Activated CD8-positive, alpha-beta memory T cell treated with anti-CD3 and anti-CD28 coated beads, Interleukin-2, amount 50 U/mL, for 1 hour (primary cell): ENCODE results near the gene LRCH1.

ENCODE experiments used
- DNase-seq: peaks from one replicate; pipeline ENCODE4 v3.0.0-alpha.2; 2020; ENCODE audit errors: extremely low read depth

The LRCH1 gene

GRCh38 chr13:46614582-46614981 lies 61.6 kb downstream of the LRCH1 start:
- no peak for DNase-seq

DNA sequence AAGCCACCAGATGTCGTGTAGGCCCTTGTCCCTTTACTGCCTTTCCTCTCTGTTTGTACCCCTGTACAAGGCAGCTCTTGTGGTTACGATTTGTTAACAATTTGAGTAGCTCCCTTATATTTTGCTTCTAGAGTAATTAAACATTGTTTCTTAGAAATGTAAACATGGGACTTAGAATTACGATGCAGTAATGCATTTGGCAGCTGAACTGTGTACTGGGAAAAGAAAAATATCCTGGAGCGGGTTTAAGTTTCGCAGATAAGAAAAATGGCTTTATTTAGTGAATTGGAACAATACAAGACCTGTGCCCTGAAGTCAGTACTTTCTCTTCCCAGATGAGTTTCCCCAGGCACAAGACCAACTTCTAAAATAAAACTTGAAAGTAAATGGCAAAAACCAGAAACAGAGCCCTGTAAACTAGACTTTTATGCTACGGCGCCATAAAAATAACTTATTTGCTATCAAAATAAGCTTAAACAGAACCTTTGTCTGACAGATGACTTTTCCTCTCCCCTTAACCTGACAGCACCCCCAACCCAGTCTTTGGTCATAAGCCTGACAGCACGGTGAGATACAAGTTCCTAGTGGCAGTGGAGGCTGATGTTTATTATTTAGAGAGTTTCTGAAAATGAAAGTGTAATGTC lies 63.0 kb downstream of the LRCH1 start:
- DNase-seq: no peak

- DNase-seq: no peak
These were observed 64.3 kb downstream of the LRCH1 start for GRCh38 chr13:46617229-46617721.

- DNase-seq: no peak
These were observed 64.9 kb downstream of the LRCH1 start for GRCh38 chr13:46617885-46618284.

DNA sequence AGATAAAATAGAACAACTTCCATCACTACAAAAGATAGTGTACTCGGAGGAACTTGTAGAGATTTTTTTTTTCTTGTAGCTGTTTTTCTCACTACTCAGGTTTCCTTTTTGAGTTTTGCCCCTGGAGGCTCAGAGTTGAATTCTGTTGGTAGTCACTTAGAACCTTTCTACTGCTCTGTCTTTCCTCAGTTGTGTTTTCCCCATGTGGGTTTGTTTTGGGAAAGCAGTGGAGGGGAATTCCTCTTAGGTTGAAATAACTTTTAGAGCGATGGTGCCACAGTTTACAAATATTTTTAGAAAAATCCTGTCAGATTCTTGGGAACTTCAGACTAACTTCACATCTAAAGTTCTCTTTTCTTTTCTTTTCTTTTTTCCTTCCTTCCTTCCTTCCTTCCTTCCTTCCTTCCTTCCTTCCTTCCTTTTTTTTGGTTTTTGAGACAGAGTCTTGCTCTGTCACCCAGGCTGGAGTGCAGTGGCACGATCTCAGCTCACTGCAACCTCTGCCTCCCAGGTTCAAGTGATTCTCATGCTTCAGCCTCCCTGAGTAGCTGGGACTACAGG lies 65.8 kb downstream of the LRCH1 start:
- no peak for DNase-seq

GRCh38 chr13:46620029-46620428 lies 67.1 kb downstream of the LRCH1 start:
- DNase-seq: no peak

- no peak for DNase-seq
These were observed 67.5 kb downstream of the LRCH1 start for GRCh38 chr13:46620471-46620870.

- DNase-seq: no peak
These were observed 68.2 kb downstream of the LRCH1 start for GRCh38 chr13:46621133-46621532.

DNA sequence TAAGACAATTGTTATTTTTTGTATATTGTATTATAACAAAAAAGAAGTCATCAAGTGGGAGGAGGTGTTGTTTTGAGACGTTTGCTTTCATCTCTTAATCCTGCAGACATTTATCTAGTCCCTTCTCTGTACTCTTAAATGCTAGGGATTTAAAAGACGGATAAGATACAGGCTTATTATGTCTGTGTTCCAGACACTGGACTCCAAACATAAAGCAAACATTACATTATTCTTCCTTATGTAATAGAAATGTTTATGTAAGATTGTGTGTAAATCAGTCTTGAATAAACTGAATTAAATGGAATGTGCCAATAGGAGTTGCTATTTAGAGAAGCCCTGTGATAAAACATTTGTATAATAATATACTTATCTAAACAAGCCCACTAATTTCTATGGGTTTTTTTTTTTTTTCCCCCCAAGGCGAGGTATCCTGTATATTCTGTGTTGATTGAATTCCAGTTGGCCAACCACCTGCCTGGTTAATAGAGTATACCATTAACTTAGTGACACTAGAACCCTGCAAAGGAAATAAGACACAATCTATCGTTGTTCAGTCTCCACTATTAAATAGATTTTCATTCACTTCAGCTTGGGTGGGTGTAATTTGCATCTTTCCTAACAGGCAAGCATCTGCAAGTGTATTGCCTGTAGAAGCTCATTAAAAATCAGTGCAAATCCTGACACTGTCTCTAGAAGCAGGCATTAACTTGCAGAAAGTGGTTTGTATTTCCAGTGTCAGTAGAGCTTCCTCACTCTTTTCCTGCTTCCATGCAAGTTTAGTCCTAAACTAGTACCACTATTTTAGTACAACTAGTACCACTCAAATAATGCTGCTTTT lies 69.0 kb downstream of the LRCH1 start:
- no peak for DNase-seq

DNA sequence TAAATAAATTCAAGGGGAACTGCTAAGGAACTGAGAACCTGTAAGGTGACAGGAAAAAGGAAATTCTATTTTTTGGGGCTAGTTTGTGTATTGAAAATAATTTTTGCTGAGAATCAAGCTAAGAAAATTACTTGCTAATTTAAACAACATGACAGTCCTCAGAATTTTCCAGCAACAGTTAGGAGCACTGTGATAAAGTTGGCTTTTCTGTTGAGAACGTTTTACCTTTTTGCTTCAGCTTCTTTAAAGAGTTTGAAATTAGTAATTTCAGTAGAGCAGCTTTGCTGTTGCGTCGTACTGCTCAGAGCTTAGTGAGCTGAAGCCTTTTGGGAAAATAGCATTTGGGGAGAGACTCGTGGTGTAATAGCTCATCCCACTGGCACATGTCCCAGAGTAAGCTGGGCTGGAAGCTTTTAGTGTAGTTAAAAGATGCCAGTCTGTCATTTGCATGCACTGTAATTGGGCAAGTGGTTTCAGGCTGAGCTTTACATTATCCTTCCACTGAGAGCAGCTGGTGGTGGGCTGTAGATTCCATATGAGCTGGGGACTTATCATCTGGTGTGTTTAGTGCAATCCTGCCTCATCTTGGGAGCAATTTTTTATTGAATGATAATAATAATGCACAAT lies 69.8 kb downstream of the LRCH1 start:
- no peak for DNase-seq

DNA sequence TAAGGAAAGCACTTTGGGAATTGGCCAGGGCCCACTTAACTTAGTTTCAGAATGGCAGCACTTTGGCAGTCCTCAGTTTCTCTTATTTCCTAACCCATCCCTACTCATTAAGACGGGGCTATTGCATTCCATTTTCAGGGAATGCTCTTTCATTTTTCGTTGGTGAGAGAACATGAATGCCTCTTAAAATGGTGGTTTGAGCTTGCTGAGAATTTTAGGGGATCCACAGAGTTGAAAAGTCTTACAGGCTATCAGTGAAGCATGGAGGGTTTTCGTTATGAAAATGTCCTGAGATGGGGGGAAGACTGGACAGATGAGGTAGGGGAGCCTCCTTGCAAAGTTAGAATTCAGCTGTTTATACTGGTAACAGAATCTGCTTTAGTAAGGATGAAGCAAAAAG lies 71.4 kb downstream of the LRCH1 start:
- no peak for DNase-seq

GRCh38 chr13:46624821-46625220 lies 71.9 kb downstream of the LRCH1 start:
- no peak for DNase-seq

DNA sequence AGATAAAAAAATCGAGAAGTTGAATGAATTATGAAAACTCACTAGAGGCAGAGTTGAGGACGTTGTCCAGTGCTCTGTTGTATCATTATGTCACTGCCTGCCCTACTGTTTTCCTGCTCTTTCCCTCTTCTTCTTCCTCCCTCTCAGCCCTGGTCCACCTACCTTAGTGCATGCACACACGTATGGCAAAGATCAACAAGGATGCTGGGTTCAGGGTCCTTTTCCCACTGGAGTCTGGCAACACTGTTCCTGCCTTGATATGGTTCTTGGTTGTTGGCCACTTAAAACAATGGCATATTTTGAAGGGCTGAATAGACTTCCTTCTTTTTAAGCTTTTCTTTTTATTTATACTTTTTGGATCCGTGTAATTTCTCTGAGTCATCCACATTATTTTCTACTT lies 74.5 kb downstream of the LRCH1 start:
- DNase-seq: no peak

DNA sequence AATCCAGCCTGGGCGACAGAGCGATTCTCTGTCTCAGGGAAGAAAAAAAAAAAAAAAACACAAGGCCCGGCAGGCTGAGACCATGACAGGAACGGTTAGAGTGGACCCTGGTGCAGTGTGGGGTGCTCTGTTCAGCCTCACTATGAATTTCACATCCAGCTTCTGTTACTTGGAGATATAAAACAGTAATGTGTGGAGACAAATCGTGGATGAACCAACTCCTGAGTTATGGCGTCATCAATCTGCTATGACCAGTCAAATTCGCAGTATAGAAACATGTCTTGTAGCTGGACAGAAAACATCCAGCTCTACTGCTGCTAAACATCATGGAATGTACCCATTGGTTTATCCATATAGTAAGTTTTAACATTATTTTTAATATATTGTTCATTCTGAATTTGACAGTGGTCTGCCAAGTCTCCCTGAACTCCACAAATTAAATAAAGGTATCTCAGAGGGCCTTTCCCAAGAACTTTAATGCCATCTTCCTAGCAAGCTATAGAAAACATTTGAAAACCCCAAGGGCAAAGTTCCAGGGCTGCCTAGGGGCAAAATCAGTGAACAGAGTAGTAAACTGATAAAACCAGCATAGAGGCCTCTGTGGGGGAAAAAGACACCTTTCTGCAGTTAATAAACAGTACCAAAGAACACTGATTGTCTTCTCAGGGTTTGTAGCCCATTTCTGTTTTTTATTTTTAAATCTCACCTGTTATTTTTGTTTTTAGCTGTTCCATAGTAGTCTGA lies 75.8 kb downstream of the LRCH1 start:
- no peak for DNase-seq

- no peak for DNase-seq
These were observed 76.9 kb downstream of the LRCH1 start for GRCh38 chr13:46629811-46630413.

- DNase-seq: no peak
These were observed 77.6 kb downstream of the LRCH1 start for GRCh38 chr13:46630431-46631178.

DNA sequence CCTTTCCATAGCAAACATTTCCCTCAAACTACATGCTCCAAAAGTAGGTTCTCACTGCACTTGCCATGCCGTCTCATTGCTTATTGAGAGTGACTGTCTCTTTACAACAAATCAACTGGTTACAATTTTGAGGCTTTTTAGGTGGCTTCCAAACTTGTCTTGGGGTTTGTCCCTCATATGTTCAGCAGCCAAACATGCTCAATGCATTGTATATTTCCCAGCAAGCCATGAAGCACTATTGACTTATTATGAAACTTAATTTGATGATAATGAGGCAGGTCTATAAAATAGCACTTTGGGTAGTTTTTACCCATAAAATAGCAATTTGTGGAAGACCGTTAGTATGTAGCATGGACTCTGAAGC lies 78.2 kb downstream of the LRCH1 start:
- no peak for DNase-seq

DNA sequence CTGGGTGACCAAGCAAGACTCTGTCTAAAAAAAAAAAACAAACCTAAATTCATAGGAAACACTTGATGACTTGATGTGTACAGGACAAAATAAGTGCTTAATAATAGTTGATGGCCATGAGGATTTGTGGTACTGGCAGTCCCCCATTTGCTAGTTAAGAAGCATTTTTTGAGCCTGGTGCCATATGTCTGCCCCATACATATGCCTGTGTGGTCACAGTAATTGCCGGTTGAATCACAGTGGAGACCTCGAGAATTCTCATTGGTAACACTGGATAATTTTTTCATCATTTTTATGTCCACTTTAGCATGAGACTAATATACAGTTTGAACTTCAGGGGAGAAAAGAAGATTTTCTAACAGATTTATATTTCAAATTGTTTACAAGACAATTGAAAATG lies 79.2 kb downstream of the LRCH1 start:
- DNase-seq: no peak

GRCh38 chr13:46633416-46633815 lies 80.4 kb downstream of the LRCH1 start:
- no peak for DNase-seq

DNA sequence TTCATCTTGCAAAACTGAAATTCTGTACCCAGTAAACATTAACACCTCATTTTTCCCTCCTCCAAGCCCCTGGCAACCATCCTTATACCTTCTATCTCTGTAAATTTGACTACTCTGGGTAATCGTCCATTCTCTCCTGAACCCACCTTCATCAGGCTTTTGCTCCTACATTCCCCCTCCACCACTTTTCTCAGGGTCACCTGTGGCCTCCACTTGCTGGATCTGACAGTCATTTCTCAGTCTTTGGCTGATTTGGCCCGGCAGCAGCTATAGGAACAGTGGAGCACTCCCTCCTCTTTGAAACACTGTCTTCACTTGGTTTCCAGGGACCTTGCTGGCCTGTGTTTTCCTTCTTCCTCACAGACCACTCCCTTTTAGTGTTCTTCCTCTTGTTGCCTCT lies 83.5 kb downstream of the LRCH1 start:
- DNase-seq: no peak

- no peak for DNase-seq
These were observed 84.2 kb downstream of the LRCH1 start for GRCh38 chr13:46637213-46637612.
